NAMALWA (cell line): ENCODE results near the gene SEMA4D.

Experiments used
- DNase-seq: peaks from one replicate; pipeline ENCODE4 v3.0.0-alpha.2; 2015; ENCODE audit warnings: low spot score

The SEMA4D gene

DNA sequence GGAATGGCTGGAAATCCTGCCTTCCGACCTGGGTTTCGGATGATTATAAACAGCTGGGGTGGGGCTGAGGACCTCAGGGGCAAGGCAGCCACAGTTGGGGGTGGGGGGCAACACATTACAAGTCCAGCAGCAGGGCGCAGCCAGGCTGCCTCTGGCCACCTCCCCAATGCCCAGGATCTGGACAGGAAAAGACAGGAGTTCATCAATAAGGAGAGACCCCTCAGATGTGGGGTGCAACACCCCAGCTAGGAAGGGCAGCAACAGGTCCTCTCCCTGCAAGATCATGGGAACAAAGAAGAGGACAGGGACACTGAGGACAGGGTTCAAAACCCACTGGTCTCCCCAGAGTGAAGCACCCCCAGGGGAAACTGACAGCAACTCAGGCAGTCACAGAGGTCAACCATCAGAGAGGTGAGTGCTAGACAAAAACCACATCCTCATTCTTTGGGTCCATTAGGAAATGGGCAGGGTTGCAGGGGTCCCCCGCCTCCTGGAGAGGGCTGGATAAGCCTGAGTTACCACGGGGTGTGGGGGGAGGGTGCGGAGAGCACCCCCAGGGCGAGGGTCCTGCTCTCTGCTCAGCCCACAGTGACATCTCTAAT, 33.5 kb downstream of the SEMA4D start:
- no peak for DNase-seq

DNA sequence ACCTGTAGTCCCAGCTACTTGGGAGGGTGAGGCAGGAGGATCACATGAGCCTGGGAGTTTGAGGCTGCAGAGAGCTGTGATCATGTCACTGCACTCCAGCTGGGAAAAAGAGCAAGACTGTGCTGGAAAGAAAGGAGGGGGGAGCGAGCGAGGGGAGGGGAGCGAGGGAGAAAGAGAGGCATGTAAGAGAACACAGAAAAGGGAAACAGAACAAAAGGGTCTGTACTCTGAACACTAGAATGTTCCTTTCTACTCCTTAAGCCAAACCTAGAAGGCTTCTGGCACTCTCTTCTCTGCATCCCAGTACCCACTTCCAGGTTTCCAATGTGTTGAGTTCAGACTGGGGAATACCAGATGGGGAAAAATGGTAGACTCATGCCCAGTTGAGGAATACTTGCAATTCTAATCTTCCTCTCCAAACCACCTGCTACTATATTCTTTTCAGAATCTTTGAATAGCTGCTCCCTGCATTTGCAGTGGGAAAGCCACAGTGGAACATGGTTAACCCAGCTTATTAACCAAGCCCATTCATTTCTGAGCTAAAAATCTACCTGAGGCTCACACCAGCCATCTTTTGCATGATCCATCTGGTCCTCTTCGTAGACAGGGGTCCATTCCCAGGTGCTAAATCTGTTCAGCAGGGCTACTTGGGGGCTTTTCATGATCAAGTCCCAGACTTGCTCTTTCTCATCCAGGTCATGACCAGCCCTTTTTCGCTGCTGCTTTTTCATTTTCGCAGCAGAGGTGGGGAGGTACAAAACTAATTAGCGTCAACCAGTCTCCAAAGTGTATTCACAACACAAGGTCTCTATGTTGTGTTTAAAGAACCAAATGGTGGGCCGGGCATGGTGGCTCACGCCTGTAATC, 34.9 kb downstream of the SEMA4D start:
- DNase-seq, result no peak

DNA sequence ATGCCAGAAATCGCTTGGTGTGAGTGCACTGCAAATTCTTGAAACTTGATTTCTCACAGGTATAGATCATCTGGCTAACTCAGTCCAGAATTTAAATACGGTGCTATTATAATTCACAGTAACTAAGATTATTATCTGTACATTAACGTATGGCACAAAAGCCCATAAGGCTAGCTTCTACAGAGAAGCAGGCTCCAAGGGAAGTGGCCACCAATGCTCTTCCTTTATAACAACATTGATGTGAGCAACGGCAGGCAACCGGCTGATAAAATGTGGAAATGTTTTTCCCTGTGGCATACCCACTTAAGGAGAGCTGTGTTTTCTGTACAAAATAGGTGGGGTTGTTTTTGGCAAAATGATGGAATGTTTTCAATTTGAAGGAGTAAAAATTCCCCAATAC, 35.7 kb downstream of the SEMA4D start:
- DNase-seq, result no peak

DNA sequence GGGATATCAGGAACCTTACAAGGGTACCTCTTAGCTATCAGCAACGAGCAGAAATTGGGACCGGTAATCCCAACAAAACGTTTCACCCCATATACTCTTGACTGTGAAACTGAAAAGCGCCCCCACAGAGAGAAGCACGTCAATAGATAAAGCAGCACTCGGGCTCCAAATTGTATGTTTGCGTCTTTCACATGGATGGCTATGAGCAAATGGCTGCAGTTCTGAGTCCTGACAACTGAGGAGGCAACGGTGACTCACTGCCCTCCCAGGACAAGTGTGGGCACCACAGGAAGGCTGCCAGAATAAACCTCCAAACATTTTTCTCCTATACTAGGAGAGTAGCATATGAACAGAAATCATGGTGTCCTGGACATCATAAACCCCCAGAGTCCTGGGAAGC, 36.6 kb downstream of the SEMA4D start:
- DNase-seq, result no peak

DNA sequence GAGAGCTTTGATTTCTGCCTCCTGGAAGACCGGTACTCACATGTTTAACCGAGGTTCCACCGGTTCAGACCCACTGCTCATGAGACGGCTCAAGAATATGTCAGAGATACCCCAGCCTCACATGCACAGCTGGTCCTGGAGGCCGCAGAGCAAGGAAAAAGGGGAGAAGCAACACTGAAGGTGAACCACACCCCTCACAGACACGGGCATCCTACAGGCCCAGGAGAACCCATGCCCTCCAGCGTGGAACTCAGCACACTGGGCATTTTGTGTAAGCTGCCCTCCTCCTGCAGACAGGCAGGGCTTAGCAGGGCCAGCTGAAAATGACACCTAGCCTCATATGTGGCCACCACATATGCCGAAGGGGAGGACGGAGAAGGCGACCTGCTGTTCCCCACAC, 37.4 kb downstream of the SEMA4D start:
- no peak for DNase-seq

- no peak for DNase-seq
Measured at GRCh38 chr9:89458768-89459496, 39.0 kb downstream of the SEMA4D start.

DNA sequence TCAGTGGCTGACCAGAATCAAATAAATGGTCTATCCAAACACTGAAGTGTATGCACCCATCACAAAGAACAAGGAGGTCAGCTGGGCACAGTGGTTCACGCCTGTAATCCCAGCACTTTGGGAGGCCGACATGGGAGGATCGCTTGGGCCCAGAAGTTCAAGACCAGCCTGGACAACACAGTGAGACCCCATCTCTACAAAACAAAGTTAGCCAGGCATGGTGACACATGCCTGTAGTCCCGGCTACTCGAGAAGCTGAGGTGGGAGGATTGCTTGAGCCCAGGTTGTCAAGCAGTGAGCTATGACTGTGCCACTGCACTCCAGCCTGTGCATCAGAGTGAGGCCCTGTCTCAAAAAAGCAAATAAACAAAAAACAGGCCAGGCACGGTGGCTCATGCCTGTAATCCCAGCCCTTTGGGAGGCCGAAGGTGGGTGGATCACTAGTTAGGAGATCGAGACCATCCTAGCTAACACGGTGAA, 40.5 kb downstream of the SEMA4D start:
- no peak for DNase-seq

DNA sequence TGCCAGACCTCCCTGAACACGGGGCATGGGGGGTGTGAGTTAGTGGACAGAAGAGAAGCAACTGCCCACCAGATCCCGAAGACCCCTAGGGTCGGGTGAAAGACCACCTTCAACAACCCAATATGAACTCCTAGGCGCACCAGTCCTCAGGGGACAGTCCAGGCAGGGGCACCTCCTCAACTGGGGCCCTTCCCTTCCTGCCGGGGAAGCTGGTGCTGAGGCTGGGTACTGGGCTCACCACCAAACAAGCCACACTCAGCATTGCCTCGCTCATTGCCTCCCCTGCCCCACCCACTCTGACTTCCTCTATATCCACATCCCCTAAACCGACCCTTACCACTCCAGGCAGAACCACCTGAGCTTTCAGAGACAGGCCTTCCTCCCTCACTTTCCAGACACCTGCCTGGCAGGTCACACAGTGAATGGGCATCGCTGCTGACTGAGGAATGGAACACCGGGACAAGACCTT, 42.5 kb downstream of the SEMA4D start:
- no peak for DNase-seq

GRCh38 chr9:89454498-89455355, 43.2 kb downstream of the SEMA4D start:
- no peak for DNase-seq

- no peak for DNase-seq
Measured at GRCh38 chr9:89453452-89453851, 44.5 kb downstream of the SEMA4D start.

- DNase-seq, result no peak
Measured at GRCh38 chr9:89452561-89452960, 45.4 kb downstream of the SEMA4D start.

GRCh38 chr9:89450213-89450612, 47.7 kb downstream of the SEMA4D start:
- no peak for DNase-seq

GRCh38 chr9:89449261-89449671, 48.6 kb downstream of the SEMA4D start:
- DNase-seq, result no peak

GRCh38 chr9:89448821-89449220, 49.1 kb downstream of the SEMA4D start:
- DNase-seq, result no peak

- no peak for DNase-seq
Measured at GRCh38 chr9:89448381-89448780, 49.5 kb downstream of the SEMA4D start.

- DNase-seq, result no peak
Measured at GRCh38 chr9:89447416-89447815, 50.5 kb downstream of the SEMA4D start.

- no peak for DNase-seq
Measured at GRCh38 chr9:89446961-89447310, 51.0 kb downstream of the SEMA4D start.

GRCh38 chr9:89446261-89446960, 51.5 kb downstream of the SEMA4D start:
- no peak for DNase-seq

DNA sequence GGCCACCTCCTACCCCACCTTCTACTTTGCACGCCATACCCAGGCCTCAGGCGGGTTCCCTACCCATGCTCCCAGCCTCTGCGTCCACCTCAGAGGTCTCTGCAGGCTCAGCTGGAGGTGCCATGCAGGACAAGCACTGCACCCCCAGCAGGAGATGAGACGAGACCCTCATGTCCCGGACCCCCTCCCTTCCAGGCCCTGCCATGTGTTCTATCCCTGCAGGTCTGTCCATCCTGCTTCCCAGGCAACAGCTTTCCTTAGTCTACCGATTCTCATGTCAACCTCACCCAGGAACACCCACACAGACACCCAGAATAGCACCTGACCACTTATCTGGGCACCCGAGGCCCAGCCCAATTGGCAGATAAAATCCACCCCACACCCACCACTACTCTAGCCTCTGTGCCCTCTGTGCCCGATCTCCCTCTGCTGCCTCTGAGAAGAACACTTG, 52.1 kb downstream of the SEMA4D start:
- DNase-seq, result no peak

- no peak for DNase-seq
Measured at GRCh38 chr9:89444925-89445765, 52.8 kb downstream of the SEMA4D start.
